GM12878 (cell line): ENCODE measurements around the gene ANKRD1. TPM values are rescaled to one million over a fixed set of nuclear protein-coding genes. Genes with fewer than 3 reads are reported as not detected.
A peak's percentile ranks its signal among the peaks of the same experiment; 100 is the strongest.

Experiments used
- ATAC-seq: fragments of 200-7000 bp; cut with Tn5 transposase; 3 replicates; pipeline ENCODE4 v1.9.1; 2020; ENCODE audit warnings: mild to moderate bottlenecking, moderate library complexity
- BruUV-seq: library from RNA; stranded (reverse); fragments of 400-500 nt; replicated peaks from 2 replicates; lab custom pipeline; 2021; lab: Mats Ljungman, UMichigan
- CTCF ChIA-PET: fragments of 300-600 bp; sonication (Branson Sonifier 250); formaldehyde crosslinking; extraction: SDS; loops from one replicate; lab custom pipeline; 2021; ENCODE audit warnings: inconsistent platforms; lab: Yijun Ruan, JAX
- POLR2A ChIA-PET: fragments of 350-600 bp; formaldehyde crosslinking; extraction: SDS; loops from one replicate; lab custom pipeline; 2021; ENCODE audit warnings: inconsistent platforms; lab: Charles Lee
- RAD21 ChIA-PET: fragments of 300-600 bp; sonication (Branson Sonifier 250); formaldehyde crosslinking; loops from one replicate; lab custom pipeline; 2023; ENCODE audit warnings: antibody characterized with exemption; ENCODE audit not compliant: unreplicated experiment; lab: Charles Lee
- SMC1A ChIA-PET: fragments of 300-600 bp; sonication (Branson Sonifier 250); formaldehyde crosslinking; loops from one replicate; lab custom pipeline; 2023; ENCODE audit not compliant: unreplicated experiment, uncharacterized antibody; lab: Charles Lee
- DNase-seq: peaks from one replicate; pipeline ENCODE4 v3.0.0-alpha.2; 2011; ENCODE audit warnings: low read depth, low spot score
- FAIRE-seq: peaks from 3 replicates; lab custom pipeline; 2011; peaks lifted over from hg19 to GRCh38; lab: Jason Lieb, UNC
- H2AFZ ChIP-seq: 2 replicates; pipeline ENCODE4 v1.6.0; 2011; ENCODE audit warnings: low read depth, low read length, control low read depth; ENCODE audit not compliant: control insufficient read depth
- H3K27ac ChIP-seq: 2 replicates; pipeline ENCODE4 v1.5.1; 2011; ENCODE audit warnings: control low read depth; ENCODE audit not compliant: control insufficient read depth, insufficient read depth
- H3K27me3 ChIP-seq, 2 experiments: replicated peaks in 1 of 2; 2 replicates each; pipeline versions ENCODE4 v1.6.0 to v1.6.1; 2011; ENCODE audit warnings: low read length in 1 of 2; ENCODE audit not compliant: control insufficient read depth in 2 of 2, insufficient read depth in 2 of 2
- H3K36me3 ChIP-seq, 2 experiments: 2 replicates each; pipeline ENCODE4 v1.5.1; 2011; ENCODE audit warnings: low read length in 1 of 2; ENCODE audit not compliant: control insufficient read depth in 2 of 2, insufficient read depth in 2 of 2
- H3K4me1 ChIP-seq: 2 replicates; pipeline ENCODE4 v1.6.1; 2011; ENCODE audit warnings: mild to moderate bottlenecking, low read length, moderate library complexity, mixed read lengths; ENCODE audit not compliant: control insufficient read depth, insufficient read depth
- H3K4me2 ChIP-seq: 2 replicates; pipeline ENCODE4 v1.6.0; 2011; ENCODE audit warnings: control low read depth; ENCODE audit not compliant: control insufficient read depth, insufficient read depth
- H3K4me3 ChIP-seq: fragments of 200-600 bp; sonication (generic); 2 replicates; pipeline ENCODE4 v1.5.1; 2016
- H3K79me2 ChIP-seq: 2 replicates; pipeline ENCODE4 v1.6.0; 2011; ENCODE audit warnings: low read length; ENCODE audit not compliant: control insufficient read depth, insufficient read depth
- H3K9ac ChIP-seq: 2 replicates; pipeline ENCODE4 v1.8.0; 2011; ENCODE audit warnings: low read length, control low read depth, mixed read lengths; ENCODE audit not compliant: control insufficient read depth, insufficient read depth
- H3K9me3 ChIP-seq: replicated peaks from 3 replicates; pipeline ENCODE4 v1.5.1; 2011; ENCODE audit warnings: mild to moderate bottlenecking, low read length; ENCODE audit not compliant: control insufficient read depth, insufficient read depth
- H4K20me1 ChIP-seq: 2 replicates; pipeline ENCODE4 v1.6.0; 2011; ENCODE audit not compliant: control insufficient read depth, insufficient read depth
- JUNB ChIP-seq: IDR thresholded peaks from 2 replicates; pipeline ENCODE4 v1.6.1; 2016; ENCODE audit warnings: antibody characterized with exemption, mild to moderate bottlenecking
- NFXL1 ChIP-seq: fragments of 450-650 bp; IDR thresholded peaks from 2 replicates; pipeline ENCODE4 v1.6.1; 2017; ENCODE audit warnings: antibody characterized with exemption, mild to moderate bottlenecking, borderline replicate concordance
- RUNX3 ChIP-seq: IDR thresholded peaks from 2 replicates; pipeline ENCODE4 v1.6.1; 2012; ENCODE audit warnings: low read length, inconsistent platforms
- SREBF1 ChIP-seq: IDR thresholded peaks from 2 replicates; pipeline ENCODE4 v1.6.1; 2012; ENCODE audit warnings: mild to moderate bottlenecking, low read length
- TCF3 ChIP-seq: IDR thresholded peaks from 2 replicates; pipeline ENCODE4 v1.6.1; 2012; ENCODE audit warnings: low read depth, mild to moderate bottlenecking, low read length, borderline replicate concordance; ENCODE audit not compliant: insufficient read depth
- WGBS: methylation state at CpG from one replicate; pipeline ENCODE4 v1.1.6; 2016; ENCODE audit warnings: low lambda C conversion rate; ENCODE audit not compliant: insufficient replicate concordance, insufficient coverage; ENCODE audit errors: missing lambda C conversion rate; 5-methylcytosine and 5-hydroxymethylcytosine counted together
- in situ Hi-C: fragments of 300-500 bp; cut with MboI; formaldehyde crosslinking; loops from 9 replicates; pipeline ENCODE4 v1.14.3; 2018; ENCODE audit warnings: mixed read lengths
- intact Hi-C: fragments of 100-400 bp; cut with micrococcal nuclease; formaldehyde crosslinking; loops from one replicate; pipeline ENCODE4 v1.14.2; 2022; ENCODE audit not compliant: unreplicated experiment
- polyA plus RNA-seq, 11 experiments: library from polyadenylated mRNA; depleted of rRNA in 4 of 11; unstranded in 6 of 11; stranded (reverse) in 5 of 11; fragments of >200 nt; fragmentation: Nextera tagmentation in 4 of 11; fragmentation: Illumina TruSeq in 1 of 11; extraction: Ambion mirVana in 4 of 11; extraction: Trizol in 1 of 11; gene quantifications; 1 replicate in 1 of 11; 2 replicates in 10 of 11; pipeline versions ENCODE4 v1.2.1 to v1.2.3, GENCODE V29; 2011 to 2016; ENCODE audit warnings: inconsistent platforms in 2 of 11, missing spikeins in 2 of 11, low read depth in 1 of 11
- total RNA-seq, 4 experiments: library from RNA; depleted of rRNA in 3 of 4; stranded (reverse); fragments of >200 nt in 3 of 4; fragmentation: Illumina TruSeq in 1 of 4; extraction: Trizol in 1 of 4; gene quantifications; 2 replicates each; pipeline versions ENCODE4 v1.2.1 to v1.2.3, GENCODE V29; 2013 to 2021
- TF ChIP-seq, protein P1 (sequence below): IDR thresholded peaks from 2 replicates; pipeline ENCODE4 v1.6.1; 2012; ENCODE audit warnings: low read depth, low read length, improper control_type of control experiment

Gene ANKRD1
- total and polyA plus RNA-seq, 10 of the 15 experiments (the other 5 are each of a cell fraction or from before 2014, with no cell fraction given), result not detected

DNA sequence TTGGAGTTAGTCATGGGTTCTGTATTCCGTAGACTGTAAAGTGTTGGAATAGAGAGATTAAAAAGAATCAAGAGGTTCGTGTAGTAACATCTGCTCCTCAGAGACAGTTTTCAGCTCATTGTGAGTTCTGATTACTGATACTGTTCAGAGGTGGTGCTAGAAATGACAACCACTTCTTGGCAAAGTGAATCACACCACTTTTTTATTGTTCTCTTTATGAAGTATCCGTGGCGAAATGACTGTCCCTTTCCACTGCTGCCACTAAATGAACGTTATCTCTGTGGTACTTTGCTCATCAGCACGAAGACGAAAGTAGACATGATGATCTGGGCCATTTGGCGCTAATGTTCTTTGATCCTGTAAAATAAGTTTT lies 48.3 kb downstream of the ANKRD1 start:
- CTCF ChIA-PET, result interaction anchor here (1.1 to 3.5 kb wide), 12 partner anchors 7 to 535 kb away, joined by 3 to 20 read pairs (median 4); partner anchors contain the start of gene HTR7
- no peak for FAIRE-seq
- TF ChIP-seq RUNX3 (no peak), NFXL1 (no peak), SREBF1 (no peak), TCF3 (no peak), JUNB (peak; percentile 50)
- TF ChIP-seq, protein P1, sequence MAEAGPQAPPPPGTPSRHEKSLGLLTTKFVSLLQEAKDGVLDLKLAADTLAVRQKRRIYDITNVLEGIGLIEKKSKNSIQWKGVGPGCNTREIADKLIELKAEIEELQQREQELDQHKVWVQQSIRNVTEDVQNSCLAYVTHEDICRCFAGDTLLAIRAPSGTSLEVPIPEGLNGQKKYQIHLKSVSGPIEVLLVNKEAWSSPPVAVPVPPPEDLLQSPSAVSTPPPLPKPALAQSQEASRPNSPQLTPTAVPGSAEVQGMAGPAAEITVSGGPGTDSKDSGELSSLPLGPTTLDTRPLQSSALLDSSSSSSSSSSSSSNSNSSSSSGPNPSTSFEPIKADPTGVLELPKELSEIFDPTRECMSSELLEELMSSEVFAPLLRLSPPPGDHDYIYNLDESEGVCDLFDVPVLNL, result no peak
- TF ChIP-seq, all 136 proteins: peak for 1
- in situ Hi-C loops (no loop called here), intact Hi-C loops (no loop called here)
- DNase-seq (no peak), ATAC-seq (peak; percentile 4)
- SMC1A ChIA-PET, result interaction anchor here (1.1 to 1.7 kb wide), 5 partner anchors 11 to 426 kb away, joined by 3 to 6 read pairs (median 4); no protein-coding TSS in a partner anchor
- Histone ChIP-seq H4K20me1 (no peaks in the 10 kb centered on the region), H3K9me3 (no peaks in the 10 kb centered on the region; the same call in 1 of the 3 replicates), H3K4me3 (peak overlapping the region; percentile 87), H3K9ac (peak overlapping the region; percentile 78), H3K4me1 (0 out of 2 replicates have a peak, but pooled peaks cover 3% of the 10 kb centered on the region), H3K27ac (peak overlapping the region; percentile 66), H2AFZ (peak overlapping the region; percentile 94), H3K79me2 (peaks cover 22% of the 10 kb centered on the region), H3K4me2 (peak overlapping the region; percentile 89), H3K36me3 (peaks cover 0 to 9% of the 10 kb centered on the region in 2 experiments; a peak in 3 of 4 replicates), H3K27me3 (no peaks in the 10 kb centered on the region; a peak in 1 of 4 replicates)
- RAD21 ChIA-PET, result interaction anchor here (1.0 kb wide), 2 partner anchors 39 to 120 kb away, joined by 3 read pairs; no protein-coding TSS in a partner anchor
- WGBS, result 0% methylated on average over 8 of the region's 8 CpGs
- POLR2A ChIA-PET, result no interaction called here
- BruUV-seq, result TSS peak; percentile 72
